NCI-H1048 (cell line): ENCODE results near the gene TBC1D22A.

Experiments used
- DNase-seq: peaks from one replicate; lab custom pipeline; 2025; lab: John Stamatoyannopoulos, UW

TBC1D22A gene

DNA sequence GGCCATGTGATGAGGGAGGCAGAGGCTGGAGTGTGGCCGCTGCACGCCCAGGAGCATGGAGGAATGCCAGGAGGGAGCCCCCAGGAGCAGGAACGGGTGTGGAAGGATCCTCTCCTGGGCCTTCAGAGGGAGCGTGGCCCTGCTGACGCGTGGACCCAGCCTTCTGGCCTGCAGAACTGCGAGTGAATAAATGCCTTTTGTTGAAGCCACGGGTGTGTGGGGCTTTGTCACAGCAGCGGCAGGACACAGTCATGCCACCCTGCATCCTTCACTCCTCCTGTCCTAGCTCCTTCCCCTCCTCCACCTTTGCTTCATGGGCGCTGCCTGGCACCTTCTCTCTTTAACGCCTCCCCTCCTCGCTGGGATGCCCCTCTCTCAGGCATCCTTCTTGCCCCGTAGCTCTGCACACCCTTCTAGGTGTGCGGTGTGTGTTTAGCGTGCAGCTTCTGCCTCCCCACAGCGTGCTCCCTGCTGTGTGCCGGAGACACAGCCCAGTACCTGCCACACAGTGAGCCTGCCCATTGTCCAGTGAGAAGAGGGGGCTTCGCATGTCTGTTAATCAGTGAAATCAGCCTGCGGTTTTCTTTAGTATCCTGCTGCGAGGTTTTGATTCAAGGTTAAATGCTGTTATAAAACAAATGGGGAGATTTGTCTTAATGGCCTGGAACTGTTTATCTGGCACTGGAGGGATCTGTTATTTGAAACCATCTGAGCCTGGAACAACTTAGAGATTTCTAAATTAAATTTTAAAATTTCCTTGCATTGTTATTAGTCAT is 459.6 kb downstream of the TBC1D22A start:
- DNase-seq, result no peak
